Parathyroid adenoma (tissue), 2 donors: ENCODE results near the gene PARD3B.
"Not testable (repeated sequence)": the region's sequence is repeated elsewhere in the genome, so short reads cannot be mapped to it uniquely, and the experiment has no call there.

Source experiments
- H2AFZ ChIP-seq: fragments of 300-600 bp; sonication (generic); one replicate; pipeline ENCODE4 v1.7.0; 2017; ENCODE audit warnings: antibody characterized with exemption, mild to moderate bottlenecking
- H3K27ac ChIP-seq: fragments of 300-600 bp; sonication (generic); one replicate; pipeline ENCODE4 v1.7.0; 2017
- H3K27me3 ChIP-seq: fragments of 300-600 bp; sonication (generic); one replicate; pipeline ENCODE4 v1.7.0; 2017; ENCODE audit warnings: low read length; ENCODE audit not compliant: control insufficient read depth, insufficient read depth
- H3K36me3 ChIP-seq: fragments of 300-600 bp; sonication (generic); one replicate; pipeline ENCODE4 v1.7.0; 2017; ENCODE audit warnings: low read length; ENCODE audit not compliant: control insufficient read depth, insufficient read depth
- H3K4me1 ChIP-seq: fragments of 300-600 bp; sonication (generic); one replicate; pipeline ENCODE4 v1.7.0; 2017; ENCODE audit warnings: control low read depth
- H3K4me2 ChIP-seq: fragments of 300-600 bp; sonication (generic); one replicate; pipeline ENCODE4 v1.7.0; 2017; ENCODE audit warnings: low read length
- H3K4me3 ChIP-seq: fragments of 300-600 bp; sonication (generic); one replicate; pipeline ENCODE4 v1.7.0; 2017; ENCODE audit warnings: low read depth, low read length
- H3K79me2 ChIP-seq: fragments of 300-600 bp; sonication (generic); one replicate; pipeline ENCODE4 v1.7.0; 2017; ENCODE audit warnings: control low read depth
- H3K9ac ChIP-seq: fragments of 300-600 bp; sonication (generic); one replicate; pipeline ENCODE4 v1.7.0; 2017; ENCODE audit warnings: mild to moderate bottlenecking
- H3K9me3 ChIP-seq: fragments of 300-600 bp; sonication (generic); one replicate; pipeline ENCODE4 v1.7.0; 2017; ENCODE audit warnings: low read length; ENCODE audit not compliant: control insufficient read depth
- TF ChIP-seq, protein P1 (sequence below): fragments of 300-600 bp; sonication (generic); IDR thresholded peaks from one replicate; pipeline ENCODE4 v1.7.0; 2017; ENCODE audit warnings: antibody characterized with exemption, mild to moderate bottlenecking
- donor health status: primary hyperparathyroidism.

Gene PARD3B

DNA sequence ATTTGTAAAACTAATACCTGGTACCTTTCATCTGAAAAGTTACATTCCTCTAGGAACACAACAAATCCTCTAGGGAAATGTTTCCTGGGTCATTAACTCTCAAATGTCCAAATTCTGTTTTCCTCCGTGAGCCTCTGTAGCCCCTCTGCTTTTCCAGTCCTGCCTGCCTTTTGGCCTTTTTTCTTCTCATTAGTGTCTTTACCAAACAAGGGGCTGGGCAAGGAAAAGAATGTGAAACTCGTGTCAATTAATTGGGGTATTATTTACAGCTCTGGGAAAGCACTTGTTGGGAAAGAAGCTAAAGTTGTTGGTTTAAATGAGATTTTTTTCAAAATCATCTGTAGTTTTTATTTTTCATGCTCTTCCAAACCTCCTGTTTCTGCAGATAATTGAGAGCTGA lies 938.9 kb downstream of the PARD3B start:
- Histone ChIP-seq H2AFZ (no peak overlapping the region), H3K79me2 (no peaks in the 10 kb centered on the region), H3K4me3 (no peak overlapping the region), H3K9ac (no peak overlapping the region), H3K27me3 (no peaks in the 10 kb centered on the region), H3K9me3 (no peaks in the 10 kb centered on the region), H3K27ac (no peak overlapping the region), H3K4me2 (no peak overlapping the region), H3K4me1 (no peaks in the 10 kb centered on the region), H3K36me3 (no peaks in the 10 kb centered on the region)
- TF ChIP-seq, protein P1, sequence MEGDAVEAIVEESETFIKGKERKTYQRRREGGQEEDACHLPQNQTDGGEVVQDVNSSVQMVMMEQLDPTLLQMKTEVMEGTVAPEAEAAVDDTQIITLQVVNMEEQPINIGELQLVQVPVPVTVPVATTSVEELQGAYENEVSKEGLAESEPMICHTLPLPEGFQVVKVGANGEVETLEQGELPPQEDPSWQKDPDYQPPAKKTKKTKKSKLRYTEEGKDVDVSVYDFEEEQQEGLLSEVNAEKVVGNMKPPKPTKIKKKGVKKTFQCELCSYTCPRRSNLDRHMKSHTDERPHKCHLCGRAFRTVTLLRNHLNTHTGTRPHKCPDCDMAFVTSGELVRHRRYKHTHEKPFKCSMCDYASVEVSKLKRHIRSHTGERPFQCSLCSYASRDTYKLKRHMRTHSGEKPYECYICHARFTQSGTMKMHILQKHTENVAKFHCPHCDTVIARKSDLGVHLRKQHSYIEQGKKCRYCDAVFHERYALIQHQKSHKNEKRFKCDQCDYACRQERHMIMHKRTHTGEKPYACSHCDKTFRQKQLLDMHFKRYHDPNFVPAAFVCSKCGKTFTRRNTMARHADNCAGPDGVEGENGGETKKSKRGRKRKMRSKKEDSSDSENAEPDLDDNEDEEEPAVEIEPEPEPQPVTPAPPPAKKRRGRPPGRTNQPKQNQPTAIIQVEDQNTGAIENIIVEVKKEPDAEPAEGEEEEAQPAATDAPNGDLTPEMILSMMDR, result no peak

DNA sequence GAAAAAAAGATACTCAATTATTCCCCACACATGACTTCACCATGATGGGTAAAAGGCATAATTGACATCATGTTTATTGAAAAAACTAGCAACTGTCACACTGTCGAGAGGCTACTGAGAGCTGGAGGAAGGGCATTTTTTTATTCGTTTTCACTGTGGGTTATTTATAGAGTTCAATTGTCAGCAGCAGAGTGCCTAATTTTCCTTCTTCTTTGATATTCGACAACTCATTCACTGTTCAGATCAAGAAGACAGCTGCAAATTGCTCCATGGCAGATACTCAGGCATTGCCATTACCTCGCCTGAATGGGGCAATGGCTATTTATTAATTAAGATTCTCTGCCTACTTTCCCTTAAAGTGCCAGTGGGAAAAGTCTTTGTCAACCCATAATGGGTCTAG lies 939.5 kb downstream of the PARD3B start:
- H3K4me3 ChIP-seq, result no peak overlapping the region
- no peaks in the 10 kb centered on the region for H3K27me3 ChIP-seq
- H3K9me3 ChIP-seq, result no peaks in the 10 kb centered on the region
- no peak overlapping the region for H3K27ac ChIP-seq
- TF ChIP-seq, protein P1, result no peak
- H3K4me1 ChIP-seq, result no peaks in the 10 kb centered on the region
- H3K4me2 ChIP-seq, result no peak overlapping the region
- no peak overlapping the region for H2AFZ ChIP-seq
- no peaks in the 10 kb centered on the region for H3K36me3 ChIP-seq
- no peaks in the 10 kb centered on the region for H3K79me2 ChIP-seq
- no peak overlapping the region for H3K9ac ChIP-seq

DNA sequence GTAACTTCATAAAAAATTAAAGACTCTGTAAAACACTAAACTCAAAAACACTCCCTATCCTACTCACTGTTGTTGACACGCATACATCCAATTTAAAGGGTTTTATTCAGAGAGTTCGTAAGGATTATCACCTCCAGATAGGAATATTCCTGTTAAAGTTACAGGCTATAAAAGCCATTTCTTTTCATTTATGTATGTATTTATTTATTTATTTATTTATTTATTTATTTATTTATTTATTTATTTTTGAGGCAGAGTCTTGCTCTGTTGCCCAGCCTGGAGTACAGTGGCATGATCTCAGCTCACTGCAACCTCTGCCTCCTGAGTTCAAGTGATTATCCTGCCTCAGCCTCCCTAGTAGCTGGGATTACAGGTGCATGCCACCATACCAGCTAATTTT lies 948.3 kb downstream of the PARD3B start:
- H3K4me3 ChIP-seq, H3K4me2 ChIP-seq, H3K27me3 ChIP-seq, H3K36me3 ChIP-seq, H3K4me1 ChIP-seq, H3K79me2 ChIP-seq, H3K27ac ChIP-seq, H3K9me3 ChIP-seq, H2AFZ ChIP-seq, H3K9ac ChIP-seq: not testable (repeated sequence)

DNA sequence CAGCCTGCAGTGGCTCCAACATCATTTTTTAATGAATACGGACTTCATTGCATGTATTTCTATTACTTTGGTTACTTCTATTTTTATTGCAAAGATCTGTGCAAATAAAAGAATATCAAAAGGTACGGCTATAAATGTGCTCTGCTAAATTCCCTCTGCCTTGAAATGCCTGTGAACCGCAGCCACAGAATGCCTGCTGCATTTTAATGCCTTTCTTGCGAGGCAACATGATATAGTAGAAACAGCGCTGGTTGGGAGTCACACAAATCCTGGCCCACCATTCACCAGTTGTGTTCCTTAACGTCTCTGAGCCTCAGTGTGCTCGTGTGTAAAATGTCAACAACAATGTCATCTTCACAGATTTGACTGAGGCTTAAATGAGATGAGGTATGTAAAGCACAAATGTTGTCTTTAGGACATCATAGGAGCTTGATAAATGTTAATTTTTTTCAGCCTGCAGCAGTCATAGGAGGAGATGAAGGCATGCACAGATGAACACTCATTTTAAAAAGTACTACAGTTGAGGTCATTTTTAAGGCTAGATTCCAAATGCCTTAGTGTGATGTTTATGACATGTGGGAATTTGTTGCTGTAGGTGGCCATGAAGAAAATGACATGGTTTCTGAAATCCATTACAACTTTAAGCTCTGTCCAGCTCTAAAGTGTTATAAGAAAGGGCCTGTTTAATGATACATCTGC lies 949.4 kb downstream of the PARD3B start:
- Histone ChIP-seq H3K27ac (no peak overlapping the region), H3K27me3 (no peaks in the 10 kb centered on the region), H3K9me3 (no peaks in the 10 kb centered on the region), H3K4me2 (no peak overlapping the region), H3K4me1 (no peaks in the 10 kb centered on the region), H3K79me2 (no peaks in the 10 kb centered on the region), H3K36me3 (no peaks in the 10 kb centered on the region), H3K4me3 (no peak overlapping the region), H2AFZ (no peak overlapping the region), H3K9ac (no peak overlapping the region)
- TF ChIP-seq, protein P1, result no peak

DNA sequence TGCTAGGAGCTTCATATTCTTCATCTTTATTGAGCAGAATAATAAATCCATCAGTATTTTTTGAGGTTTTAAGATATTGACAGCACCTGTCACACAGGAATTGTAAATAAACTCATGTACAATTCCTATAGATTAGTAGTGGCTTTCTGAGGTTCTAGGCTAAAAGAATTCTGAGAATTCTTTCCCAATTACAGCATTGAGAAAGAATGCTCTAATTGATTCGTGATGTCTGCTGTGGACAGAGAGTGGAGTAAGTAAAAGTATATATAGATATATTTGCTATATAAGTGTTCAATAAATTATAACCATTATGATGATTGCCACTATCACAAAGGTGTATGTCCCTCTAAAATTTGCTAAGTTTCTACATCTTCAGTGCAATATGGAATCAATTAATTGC lies 950.5 kb downstream of the PARD3B start:
- no peak overlapping the region for H3K27ac ChIP-seq
- H3K4me3 ChIP-seq, result no peak overlapping the region
- no peaks in the 10 kb centered on the region for H3K79me2 ChIP-seq
- no peaks in the 10 kb centered on the region for H3K36me3 ChIP-seq
- no peaks in the 10 kb centered on the region for H3K4me1 ChIP-seq
- H3K9ac ChIP-seq, result no peak overlapping the region
- no peaks in the 10 kb centered on the region for H3K27me3 ChIP-seq
- H3K9me3 ChIP-seq, result no peaks in the 10 kb centered on the region
- H2AFZ ChIP-seq, result no peak overlapping the region
- H3K4me2 ChIP-seq, result no peak overlapping the region
- TF ChIP-seq, protein P1, result no peak
